EL (cell line): ENCODE results near the gene ATAD2B.
"Not testable (repeated sequence)": the region's sequence is repeated elsewhere in the genome, so short reads cannot be mapped to it uniquely, and the experiment has no call there.

Experiments
- DNase-seq: peaks from one replicate; pipeline ENCODE4 v3.0.0-alpha.2; 2016

The ATAD2B gene

GRCh38 chr2:23926750-23927571 is at the start of gene ATAD2B:
Gene ATAD2B (minus strand): TSS chr2:23927123. CDS start chr2:23926770, 353 bp downstream.
- peak; percentile 94 for DNase-seq

DNA sequence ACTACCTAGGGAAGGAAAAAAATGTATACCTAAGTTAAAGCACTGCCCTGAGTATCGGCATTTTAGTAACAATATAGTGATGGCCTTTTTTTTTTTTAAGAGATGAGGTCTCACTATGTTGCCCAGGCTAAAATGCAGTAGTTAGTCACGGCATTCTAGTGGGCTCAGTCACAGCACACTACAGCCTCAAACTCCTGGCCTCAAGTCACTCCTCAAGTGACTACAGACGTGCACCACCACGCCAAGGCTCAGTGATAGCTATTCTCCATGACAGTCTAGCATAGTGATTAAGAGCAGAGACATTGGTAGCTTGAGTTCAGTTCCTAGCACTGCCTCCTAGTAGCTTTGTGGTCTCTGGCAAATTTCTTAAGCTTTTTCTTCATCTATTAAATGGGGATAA is 40.9 kb upstream of the ATAD2B start:
- no peak for DNase-seq

DNA sequence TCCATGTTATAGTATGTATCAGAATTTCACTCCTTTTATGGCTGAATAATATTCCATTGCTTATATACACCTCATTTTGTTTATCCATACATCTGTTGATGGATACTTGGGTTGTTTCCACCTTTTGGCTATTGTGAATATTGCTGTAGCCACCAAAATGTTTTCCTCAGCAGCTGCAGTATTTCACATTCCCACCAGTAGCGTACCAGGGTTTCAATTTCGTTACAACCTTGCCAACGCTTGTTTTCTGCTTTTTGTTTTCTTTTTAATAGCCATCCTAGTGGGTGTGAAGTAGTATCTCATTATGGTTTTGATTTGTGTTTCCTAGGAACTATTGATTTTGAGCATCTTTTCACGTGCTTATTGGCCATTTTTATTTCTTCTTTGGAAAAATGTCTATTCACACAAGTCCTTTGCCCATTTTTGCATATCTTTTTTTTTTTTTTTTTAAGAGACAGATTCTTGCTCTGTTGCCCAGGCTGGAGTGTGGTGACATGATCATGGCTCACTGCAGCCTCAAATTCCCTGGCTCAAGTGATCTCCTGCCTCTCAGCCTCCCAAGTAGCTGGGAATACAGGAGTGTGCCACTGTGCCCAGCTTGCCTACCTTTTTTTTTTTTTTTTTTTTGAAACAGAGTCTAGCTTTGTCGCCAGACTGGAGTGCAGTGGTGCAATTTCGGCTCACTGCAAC is 27.5 kb upstream of the ATAD2B start:
- DNase-seq: no peak

GRCh38 chr2:23953625-23954024 is 26.7 kb upstream of the ATAD2B start:
- DNase-seq: no peak

DNA sequence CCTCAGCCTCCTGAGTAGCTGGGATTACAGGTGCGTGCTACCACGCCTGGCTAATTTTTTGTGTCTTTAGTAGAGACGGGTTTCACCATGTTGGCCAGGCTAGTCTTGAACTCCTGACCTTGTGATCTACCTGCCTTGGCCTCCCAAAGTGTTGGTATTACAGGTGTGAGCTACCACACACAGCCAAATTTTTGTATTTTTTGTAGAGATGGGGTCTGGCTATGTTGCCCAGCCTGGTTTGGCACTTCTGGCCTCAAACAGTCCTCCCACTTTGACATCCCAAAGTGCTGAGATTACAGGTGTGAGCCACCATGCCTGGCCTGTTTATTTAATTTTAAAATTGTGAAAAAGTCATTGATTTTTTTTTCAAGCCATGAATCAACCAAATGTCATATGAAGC is 25.6 kb upstream of the ATAD2B start:
- not testable (repeated sequence) for DNase-seq

DNA sequence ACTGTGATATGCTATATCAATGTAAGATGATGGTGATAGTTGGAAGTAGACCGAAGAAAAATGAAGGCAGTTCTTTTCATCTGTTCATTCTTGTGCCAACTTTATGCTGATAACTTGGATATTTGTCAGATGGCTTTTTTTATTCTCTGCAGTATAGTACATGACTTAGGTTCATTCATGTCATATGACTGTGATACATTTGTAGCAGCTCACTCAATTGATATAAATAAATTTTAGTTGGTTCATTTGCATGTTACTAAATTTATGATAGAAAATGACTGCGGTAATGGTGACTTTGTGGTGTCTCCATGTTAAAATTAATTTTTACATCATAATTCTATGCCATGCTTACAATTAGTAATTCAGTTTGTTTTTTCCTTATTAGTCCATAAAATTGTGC is 20.4 kb upstream of the ATAD2B start:
- DNase-seq: no peak

DNA sequence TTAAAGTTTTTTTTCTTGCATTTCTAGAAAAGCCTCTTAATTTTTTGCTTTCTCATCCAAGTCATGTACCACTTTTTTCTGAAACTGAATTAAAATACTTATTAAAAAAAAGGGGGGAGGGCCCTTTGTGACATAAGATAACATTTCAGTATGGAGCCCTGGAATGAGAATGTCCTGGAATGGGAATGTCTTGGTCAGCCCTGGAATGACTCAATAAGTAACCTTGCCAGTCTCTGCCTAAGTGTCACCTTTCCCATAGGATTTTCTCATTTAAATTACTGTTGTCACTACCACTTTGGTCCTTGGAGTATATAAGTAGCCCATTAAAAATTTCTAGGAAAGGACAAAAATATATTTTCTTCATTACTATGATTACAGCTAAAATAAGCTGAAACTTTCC is 18.1 kb upstream of the ATAD2B start:
- peak; percentile 31 for DNase-seq

DNA sequence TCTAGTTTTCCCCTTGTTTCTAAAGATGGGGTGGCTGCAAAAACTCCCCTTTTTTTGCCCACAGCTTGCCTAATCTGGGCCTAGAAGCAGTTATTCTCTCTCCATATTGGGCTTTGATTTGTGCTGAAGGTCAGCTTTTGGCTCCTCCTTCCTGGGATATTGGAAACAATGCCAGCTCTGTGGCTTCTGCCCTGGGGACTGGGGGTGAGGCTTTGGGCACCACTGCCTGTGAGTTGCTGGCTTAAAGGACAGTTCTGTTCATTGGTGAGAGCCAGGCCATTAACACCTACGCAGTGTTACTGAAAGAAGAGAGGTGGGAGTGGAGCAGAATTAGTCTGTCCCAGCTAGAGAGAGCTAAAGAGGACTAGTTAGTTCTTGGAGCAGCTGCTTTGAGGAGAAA is 17.6 kb upstream of the ATAD2B start:
- DNase-seq: no peak

GRCh38 chr2:23943666-23944065 is 16.7 kb upstream of the ATAD2B start:
- no peak for DNase-seq

- no peak for DNase-seq
These were observed 14.7 kb upstream of the ATAD2B start for GRCh38 chr2:23941644-23942043.

DNA sequence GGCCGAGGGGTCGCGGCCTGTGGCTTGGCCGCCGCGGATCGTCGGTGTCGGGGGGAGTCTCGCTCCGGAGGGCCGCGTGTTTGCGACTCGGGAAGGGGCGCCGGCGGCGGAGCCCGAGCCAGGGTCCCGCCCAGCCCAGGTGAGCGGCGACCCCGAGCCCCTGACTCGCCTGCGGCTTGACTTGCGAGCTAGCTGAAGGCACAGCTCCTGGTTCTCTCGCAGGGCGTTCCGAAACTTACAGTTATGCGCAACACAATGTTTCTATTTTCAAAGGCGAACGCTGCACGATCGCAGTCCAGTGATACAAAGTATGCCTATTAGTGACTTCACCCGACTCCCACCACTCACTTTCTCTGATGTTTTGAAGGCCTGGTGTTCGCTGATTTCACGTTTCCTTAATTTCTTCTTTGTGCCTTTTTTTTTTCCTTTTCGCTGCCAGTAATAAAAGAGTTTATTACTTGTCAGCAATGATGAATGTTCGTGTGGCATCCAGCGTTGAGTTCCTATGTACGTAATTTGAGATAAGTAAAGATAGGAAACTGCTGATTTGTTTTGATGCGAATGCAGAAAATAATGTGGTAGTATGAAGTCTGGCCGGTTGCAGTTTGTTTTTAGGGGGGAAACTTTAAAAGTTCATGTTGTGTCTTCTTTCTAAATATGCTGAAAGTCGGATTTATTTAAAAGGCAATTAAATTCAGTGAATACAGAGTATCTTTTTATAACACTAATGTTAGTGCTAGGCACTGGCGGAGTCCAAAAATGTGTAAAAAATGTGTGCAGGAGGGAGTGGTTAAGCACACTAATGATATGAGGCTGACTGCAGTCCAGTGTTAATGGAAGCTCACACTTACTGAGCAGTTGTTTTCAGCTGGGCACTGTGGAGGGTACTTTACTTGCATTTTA is 14.0 kb upstream of the ATAD2B start:
- peak; percentile 51 for DNase-seq

DNA sequence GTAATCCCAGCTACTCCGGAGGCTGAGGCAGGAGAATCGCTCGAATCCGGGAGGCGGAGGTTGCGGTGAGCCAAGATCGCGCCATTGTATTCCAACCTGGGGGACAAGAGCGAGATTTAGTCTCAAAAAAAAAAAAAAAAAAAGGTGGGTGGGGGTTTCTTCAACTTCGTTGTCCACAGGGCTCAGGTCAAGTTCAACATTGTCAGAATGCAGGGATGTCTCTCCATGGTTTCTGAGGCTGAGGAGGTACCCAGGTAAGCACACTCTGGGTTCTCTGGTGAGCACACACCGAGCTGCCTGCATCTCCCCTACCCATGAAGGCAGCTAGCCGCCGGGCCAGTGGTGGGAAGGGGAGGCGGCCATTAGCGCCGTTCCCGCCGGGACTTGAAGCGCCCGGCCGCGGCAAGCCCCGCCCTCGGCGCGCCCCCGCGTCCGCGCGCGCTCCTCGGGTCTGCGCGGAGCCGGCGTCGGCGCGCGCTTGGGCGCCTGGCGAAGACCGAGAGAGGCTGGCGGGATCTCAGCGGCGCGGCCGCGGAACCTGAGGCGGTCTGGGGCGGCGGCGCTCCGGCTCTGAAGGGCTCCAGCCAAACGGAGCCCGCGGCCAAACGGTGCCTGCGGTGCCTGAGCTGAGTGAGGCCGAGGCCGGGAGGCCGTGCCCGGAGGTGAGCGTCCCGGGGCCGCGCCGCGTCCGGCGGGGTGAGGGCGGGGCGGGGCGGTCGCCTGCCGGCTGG is 13.2 kb upstream of the ATAD2B start, which contains the start of gene UBXN2A:
UBXN2A (plus strand) TSS at position 477 of the 731 bp plus-strand sequence. CDS start 17,852 bp downstream, outside the sequence.
- peak; percentile 83 for DNase-seq

GRCh38 chr2:23934259-23934658 is 7.3 kb upstream of the ATAD2B start:
- DNase-seq: no peak

GRCh38 chr2:23926290-23926749 is 603 bp downstream of the ATAD2B start:
- peak; percentile 39 for DNase-seq

GRCh38 chr2:23925702-23926289 is 1.1 kb downstream of the ATAD2B start:
- peak; percentile 76 for DNase-seq

GRCh38 chr2:23924589-23925359 is 2.1 kb downstream of the ATAD2B start:
- DNase-seq: no peak

GRCh38 chr2:23918837-23919489 is 8.0 kb downstream of the ATAD2B start:
- DNase-seq: no peak

DNA sequence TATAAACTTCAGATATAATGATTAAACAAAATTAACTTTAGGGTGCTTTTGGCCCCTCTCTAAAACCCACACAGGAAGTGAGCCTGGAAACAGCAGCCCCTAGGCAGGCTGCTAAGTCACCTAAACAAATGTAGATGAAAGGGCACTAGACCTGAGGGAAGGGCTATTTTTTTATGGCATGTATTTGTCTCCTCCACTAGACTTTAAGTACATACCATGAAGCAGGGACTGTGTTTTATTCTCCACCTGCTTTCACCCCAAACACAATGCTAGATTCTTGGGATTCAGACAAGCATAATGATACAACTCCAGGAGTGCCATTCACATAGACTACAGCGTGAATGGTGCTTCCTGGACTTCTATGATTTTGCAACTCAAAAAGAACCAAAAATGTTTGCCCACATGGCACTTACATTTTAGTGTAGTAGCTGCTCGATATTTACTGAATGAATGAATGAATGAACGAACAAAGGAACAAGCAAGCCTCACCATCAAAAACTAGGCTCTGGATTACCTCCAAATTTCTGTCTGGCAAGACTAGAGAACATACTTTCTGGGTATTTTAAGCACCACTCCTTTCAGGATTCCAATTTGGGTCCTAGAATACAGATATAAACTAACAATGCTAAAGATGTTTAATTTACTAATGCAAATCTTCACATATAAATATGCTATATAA is 10.1 kb downstream of the ATAD2B start:
- DNase-seq: no peak

- no peak for DNase-seq
These were observed 11.6 kb downstream of the ATAD2B start for GRCh38 chr2:23915327-23915726.

DNA sequence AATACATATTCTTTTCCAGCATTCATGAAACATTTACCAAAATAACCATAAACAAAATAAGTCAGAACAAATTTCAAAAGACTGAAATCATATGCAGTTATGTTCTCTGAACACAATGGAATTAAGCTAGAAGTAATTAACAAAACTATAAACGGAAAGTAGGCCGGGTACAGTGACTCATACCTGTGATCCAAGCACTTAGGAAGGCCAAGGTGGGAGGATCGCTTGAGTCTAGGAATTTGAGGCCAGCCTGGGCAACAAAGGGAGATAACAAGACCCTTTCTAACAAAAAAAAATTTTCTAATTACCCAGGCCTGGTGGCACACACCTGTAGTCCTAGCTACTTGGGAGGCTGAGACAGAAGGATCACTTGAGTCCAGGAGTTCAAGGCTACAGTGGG is 14.9 kb downstream of the ATAD2B start:
- DNase-seq: peak; percentile 38
